ENCODE data around the gene BUB1. TPM values are rescaled to one million over a fixed set of nuclear protein-coding genes. Genes with fewer than 3 reads are reported as not detected.

BUB1 gene
- total RNA-seq, result 1 to 10 TPM in 2 of 4 donors, under 1 TPM in 1, not detected in 1; 0.40 to 2.3 (median 1.0) TPM

DNA sequence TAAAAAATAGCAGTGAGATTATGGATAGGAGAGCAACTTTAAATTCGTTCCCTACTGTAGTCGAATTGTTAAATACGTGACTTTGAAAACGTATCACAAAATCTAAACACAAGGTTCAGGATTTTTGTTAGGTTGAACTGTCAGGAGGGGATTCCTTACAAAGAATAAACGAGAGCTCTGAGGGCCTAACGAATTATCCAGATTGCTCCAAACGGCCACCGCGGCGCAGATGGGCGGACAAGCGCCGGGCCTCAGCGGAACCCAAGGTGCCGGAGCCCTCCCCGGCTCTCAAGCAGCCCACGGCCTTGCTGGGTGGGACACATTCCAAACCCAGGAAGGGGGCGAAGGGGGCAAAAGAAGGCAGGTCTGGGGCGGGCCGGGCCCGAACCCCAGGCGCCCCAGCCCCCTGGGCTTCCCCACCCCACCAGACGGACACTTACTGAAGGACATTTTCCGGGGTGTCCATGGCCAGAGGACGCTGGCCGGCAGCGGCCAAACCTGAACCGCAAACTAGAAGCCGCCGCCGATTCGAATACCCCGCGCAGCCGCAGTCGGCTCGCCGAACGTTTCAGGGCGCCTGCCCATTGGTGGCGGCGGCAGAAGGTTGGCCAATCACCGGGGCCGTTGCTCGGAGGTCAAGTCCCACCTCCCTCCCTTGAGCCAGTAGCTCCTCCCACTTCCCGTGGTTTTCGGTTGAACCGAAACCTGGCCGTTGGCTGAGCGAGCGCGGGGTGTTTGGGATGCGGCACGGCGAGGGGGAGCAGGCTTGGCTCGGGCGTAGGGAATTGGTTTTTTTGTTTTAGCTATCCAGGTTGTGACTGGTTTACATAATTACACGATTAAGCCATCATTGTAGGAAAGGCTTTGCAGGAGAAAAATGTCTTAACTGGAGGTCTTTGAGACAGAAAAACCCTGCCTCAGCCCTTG, at the start of gene BUB1:
Gene BUB1, minus strand, starts transcription at position 534 of the 927 bp plus-strand sequence. Its CDS starts 68 bp downstream, at position 466.
- no peaks in the 10 kb centered on the region for H3K36me3 ChIP-seq
- ATAC-seq, result peak; percentile 100
- H3K4me3 ChIP-seq, result peak within 1 kb of the TSS; percentile 57 to 75
- WGBS, 2 donors (ENCODE audit: low coverage in 1 of 2), result 0% methylated on average over 4 to 20 of the region's 58 CpGs
- H3K4me1 ChIP-seq, result peaks cover 0 to 23% (median 12%) of the 10 kb centered on the region in 3 donors
- H3K9me3 ChIP-seq, result no peaks in the 10 kb centered on the region
- peaks cover 7% of the 10 kb centered on the region for H3K27me3 ChIP-seq
- peak within 1 kb of the TSS; percentile 76 to 92 (median 88) for H3K27ac ChIP-seq
- TF ChIP-seq EP300 (IDR thresholded peaks at IDR 0.05), result no peak
- TF ChIP-seq, protein P1, sequence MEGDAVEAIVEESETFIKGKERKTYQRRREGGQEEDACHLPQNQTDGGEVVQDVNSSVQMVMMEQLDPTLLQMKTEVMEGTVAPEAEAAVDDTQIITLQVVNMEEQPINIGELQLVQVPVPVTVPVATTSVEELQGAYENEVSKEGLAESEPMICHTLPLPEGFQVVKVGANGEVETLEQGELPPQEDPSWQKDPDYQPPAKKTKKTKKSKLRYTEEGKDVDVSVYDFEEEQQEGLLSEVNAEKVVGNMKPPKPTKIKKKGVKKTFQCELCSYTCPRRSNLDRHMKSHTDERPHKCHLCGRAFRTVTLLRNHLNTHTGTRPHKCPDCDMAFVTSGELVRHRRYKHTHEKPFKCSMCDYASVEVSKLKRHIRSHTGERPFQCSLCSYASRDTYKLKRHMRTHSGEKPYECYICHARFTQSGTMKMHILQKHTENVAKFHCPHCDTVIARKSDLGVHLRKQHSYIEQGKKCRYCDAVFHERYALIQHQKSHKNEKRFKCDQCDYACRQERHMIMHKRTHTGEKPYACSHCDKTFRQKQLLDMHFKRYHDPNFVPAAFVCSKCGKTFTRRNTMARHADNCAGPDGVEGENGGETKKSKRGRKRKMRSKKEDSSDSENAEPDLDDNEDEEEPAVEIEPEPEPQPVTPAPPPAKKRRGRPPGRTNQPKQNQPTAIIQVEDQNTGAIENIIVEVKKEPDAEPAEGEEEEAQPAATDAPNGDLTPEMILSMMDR (IDR thresholded peaks at IDR 0.05), result no peak
- peak; percentile 61 to 65 for TF ChIP-seq POLR2A (IDR thresholded peaks at IDR 0.05)
- TF ChIP-seq POLR2AphosphoS5 (IDR thresholded peaks at IDR 0.05), result peak; percentile 86

- TF ChIP-seq POLR2A (IDR thresholded peaks at IDR 0.05), result no peak
- no peak for TF ChIP-seq EP300 (IDR thresholded peaks at IDR 0.05)
- TF ChIP-seq, protein P1 (IDR thresholded peaks at IDR 0.05), result no peak
- TF ChIP-seq POLR2AphosphoS5 (IDR thresholded peaks at IDR 0.05), result no peak
- Histone ChIP-seq H3K9me3 (no peaks in the 10 kb centered on the region), H3K36me3 (no peaks in the 10 kb centered on the region), H3K4me3 (no peak overlapping the region), H3K4me1 (no peaks in the 10 kb centered on the region), H3K27ac (no peak overlapping the region), H3K27me3 (peaks cover under 1% of the 10 kb centered on the region)
- WGBS, 2 donors (ENCODE audit: low coverage in 1 of 2), result 92% methylated on average over 2 of the region's 2 CpGs; no CpG with 5 or more reads in 1 of the 2 donors
- no peak for ATAC-seq
Measured at GRCh38 chr2:110726285-110726684, 48.4 kb upstream of the BUB1 start.

DNA sequence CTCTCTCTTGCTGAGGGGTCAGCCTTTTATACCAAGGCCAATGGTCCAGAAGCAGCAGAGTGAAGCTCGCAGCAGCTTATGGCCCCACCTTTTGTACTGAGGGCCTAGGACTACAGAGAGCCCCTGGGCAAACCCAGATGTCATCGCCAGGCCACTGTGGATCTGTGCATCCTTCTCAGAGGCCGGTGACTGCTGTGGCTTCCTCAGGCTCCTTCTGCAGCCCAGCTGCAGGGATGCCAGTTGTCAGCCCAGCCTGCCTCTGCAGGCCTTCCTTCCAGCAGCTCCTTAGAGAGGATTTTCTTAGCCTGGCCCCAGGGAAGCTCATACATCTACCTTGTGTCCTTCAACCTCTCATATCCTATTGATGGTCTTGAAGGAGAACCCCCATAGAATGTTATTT, 48.0 kb upstream of the BUB1 start:
- no peak for ATAC-seq
- H3K27ac ChIP-seq, result no peak overlapping the region
- H3K4me3 ChIP-seq, result no peak overlapping the region
- TF ChIP-seq EP300 (IDR thresholded peaks at IDR 0.05) (no peak), POLR2A (IDR thresholded peaks at IDR 0.05) (no peak), POLR2AphosphoS5 (IDR thresholded peaks at IDR 0.05) (no peak)
- TF ChIP-seq, protein P1 (IDR thresholded peaks at IDR 0.05), result no peak
- H3K36me3 ChIP-seq, result no peaks in the 10 kb centered on the region
- no peaks in the 10 kb centered on the region for H3K9me3 ChIP-seq
- H3K27me3 ChIP-seq, result no peaks in the 10 kb centered on the region
- WGBS, 2 donors (ENCODE audit: low coverage in 1 of 2), result no CpG with 5 or more reads among the region's 3 CpGs
- H3K4me1 ChIP-seq, result no peaks in the 10 kb centered on the region

DNA sequence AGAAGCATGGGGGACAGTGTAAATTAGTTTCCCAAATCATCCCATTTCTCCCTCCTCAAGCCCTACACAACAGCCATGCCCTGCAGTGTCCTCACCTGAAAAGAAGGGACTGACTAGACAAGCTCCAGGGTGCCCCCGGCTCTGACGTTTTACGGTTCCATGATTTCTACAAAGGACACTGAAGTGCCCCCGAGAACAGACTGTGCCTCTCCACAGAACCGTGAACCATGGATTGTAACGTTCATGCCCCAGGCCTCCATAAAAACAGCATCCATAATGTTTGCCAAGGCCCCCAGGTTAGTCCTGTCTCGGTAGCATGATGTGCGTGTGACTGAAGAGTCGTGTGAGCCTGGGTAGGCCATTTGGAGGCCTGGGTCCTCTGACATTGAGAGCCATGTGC, 47.5 kb upstream of the BUB1 start:
- ATAC-seq, result no peak
- Histone ChIP-seq H3K9me3 (no peaks in the 10 kb centered on the region), H3K27me3 (no peaks in the 10 kb centered on the region), H3K27ac (no peak overlapping the region), H3K4me3 (no peak overlapping the region), H3K4me1 (no peaks in the 10 kb centered on the region), H3K36me3 (no peaks in the 10 kb centered on the region)
- 83 to 100% methylated on average over 1 to 2 of the region's 9 CpGs for WGBS, 2 donors (ENCODE audit: low coverage in 1 of 2)
- TF ChIP-seq POLR2AphosphoS5 (IDR thresholded peaks at IDR 0.05) (no peak), POLR2A (IDR thresholded peaks at IDR 0.05) (no peak), EP300 (IDR thresholded peaks at IDR 0.05) (no peak)
- TF ChIP-seq, protein P1 (IDR thresholded peaks at IDR 0.05), result no peak

Data from gastroesophageal sphincter (tissue), 4 donors.